ENCODE measurements around the gene AMOTL1.

GRCh38 chr11:94776351-94777321 is 8.5 kb downstream of the AMOTL1 start:
- TF ChIP-seq POLR2A (IDR thresholded peaks at IDR 0.05) (no peak), CTCF (IDR thresholded peaks at IDR 0.05 in 4 of 5, conservative IDR thresholded peaks at IDR 0.05 in 1 of 5) (no peak)
